ENCODE results near the gene DENND1C. TPM values are rescaled to one million over a fixed set of nuclear protein-coding genes. Genes with fewer than 3 reads are reported as not detected.

Gene DENND1C
- total RNA-seq, 2 donors from 2014 or later = 2.1 to 3.9 TPM

- peak; percentile 99 for DNase-seq (ENCODE audit: low spot score)
- intact Hi-C loops (cut with DNase I) = loop anchor here in 1 of 2 donors (5.0 kb wide), 1 partner anchor 1143 kb away; no protein-coding TSS in a partner anchor
Observed at GRCh38 chr19:6460099-6460884, 21.3 kb downstream of the DENND1C start.

- intact Hi-C loops (cut with DNase I) = loop anchor here in 1 of 2 donors (5.0 kb wide), 1 partner anchor 1142 kb away; no protein-coding TSS in a partner anchor
- no peak for DNase-seq (ENCODE audit: low spot score)
Observed at GRCh38 chr19:6459262-6460098, 22.1 kb downstream of the DENND1C start, which contains the start of gene SLC25A23. Gene SLC25A23 (minus strand): TSS chr19:6459792. CDS start chr19:6459628, 164 bp downstream.

- no peak for DNase-seq (ENCODE audit: low spot score)
- intact Hi-C loops (cut with DNase I) = no loop called here
Observed at GRCh38 chr19:6458695-6459261, 22.8 kb downstream of the DENND1C start.

GRCh38 chr19:6457958-6458694 lies 23.5 kb downstream of the DENND1C start:
- no peak for DNase-seq (ENCODE audit: low spot score)
- intact Hi-C loops (cut with DNase I) = no loop called here

GRCh38 chr19:6455924-6456323 lies 25.7 kb downstream of the DENND1C start:
- DNase-seq (ENCODE audit: low spot score) = no peak
- intact Hi-C loops (cut with DNase I) = no loop called here

GRCh38 chr19:6453951-6454565 lies 27.5 kb downstream of the DENND1C start:
- intact Hi-C loops (cut with DNase I) = no loop called here

DNA sequence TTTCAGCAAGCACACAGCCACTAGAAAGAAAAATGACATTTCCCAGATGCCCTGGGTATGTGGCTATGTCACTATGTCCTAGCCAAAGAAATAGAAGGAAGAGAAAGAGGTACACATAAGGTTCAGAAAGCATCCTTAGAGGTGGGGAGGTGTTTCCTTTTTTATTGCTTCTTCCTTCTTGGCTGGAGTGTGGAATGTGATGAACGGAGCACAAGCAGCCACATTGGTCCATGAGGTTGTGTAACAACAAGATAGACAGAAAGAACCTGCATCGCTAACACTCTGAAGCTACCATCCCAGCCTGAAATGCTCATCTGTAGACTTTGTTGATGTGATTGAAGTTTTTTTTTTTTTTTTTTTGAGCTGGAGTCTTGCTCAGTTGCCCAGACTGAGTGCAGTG lies 28.7 kb downstream of the DENND1C start:
- intact Hi-C loops (cut with DNase I) = no loop called here
- no peak for DNase-seq (ENCODE audit: low spot score)

More at GRCh38 chr19:6453951-6454565, 27.5 kb downstream of the DENND1C start:
- no peak for DNase-seq (ENCODE audit: low spot score)

- intact Hi-C loops (cut with DNase I) = no loop called here
- no peak for DNase-seq (ENCODE audit: low spot score)
Observed at GRCh38 chr19:6452223-6452614, 29.4 kb downstream of the DENND1C start.

DNA sequence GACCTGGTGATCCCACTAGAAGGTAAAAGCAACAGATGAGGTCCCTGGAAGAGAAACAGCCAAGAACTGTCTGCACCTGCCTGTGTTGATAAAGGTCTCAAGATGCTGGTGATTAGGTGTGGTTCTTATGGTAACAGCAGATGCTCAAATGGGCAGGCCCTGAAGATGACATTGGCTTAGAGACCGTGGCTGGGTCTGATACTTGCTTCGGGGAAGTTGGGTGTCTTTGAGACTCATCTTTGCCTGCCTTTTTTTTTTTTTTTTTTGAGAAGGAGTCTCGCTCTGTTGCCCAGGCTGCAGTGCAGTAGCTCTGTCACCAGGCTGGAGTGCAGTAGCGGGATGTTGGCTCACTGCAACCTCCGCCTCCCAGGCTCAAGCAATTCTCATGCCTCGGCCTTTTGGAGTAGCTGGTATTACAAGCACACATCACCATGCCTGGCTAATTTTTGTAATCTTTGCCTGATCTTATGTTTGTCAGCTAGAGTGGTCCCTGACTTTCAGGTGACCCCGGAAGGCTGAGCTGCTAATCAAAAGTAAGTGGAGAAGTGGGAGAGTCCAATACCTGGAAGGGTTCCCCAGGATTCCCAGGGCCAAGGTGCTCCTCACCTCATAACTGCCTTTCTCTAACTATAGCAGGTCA lies 29.9 kb downstream of the DENND1C start:
- DNase-seq (ENCODE audit: low spot score) = no peak
- intact Hi-C loops (cut with DNase I) = no loop called here

DNA sequence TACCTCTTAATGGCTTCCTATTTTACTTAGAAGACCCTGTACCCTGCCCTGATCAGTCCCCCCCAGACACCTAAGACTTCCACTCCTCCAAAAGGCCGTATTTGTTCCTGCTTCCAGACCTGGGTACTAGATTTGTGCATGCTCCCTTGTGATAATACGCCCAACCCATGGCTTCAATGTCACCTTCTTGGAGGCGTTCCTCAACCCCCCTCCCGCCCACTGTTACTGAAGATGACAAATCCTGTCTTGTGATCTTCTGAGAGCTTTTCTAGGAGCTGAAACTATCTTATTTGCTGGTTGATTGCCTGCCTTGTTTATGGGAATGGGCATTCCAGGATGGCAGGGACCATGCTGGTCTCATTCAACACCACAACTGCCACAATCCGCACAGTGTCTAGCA lies 31.4 kb downstream of the DENND1C start:
- intact Hi-C loops (cut with DNase I) = no loop called here
- no peak for DNase-seq (ENCODE audit: low spot score)

GRCh38 chr19:6448045-6448444 lies 33.5 kb downstream of the DENND1C start:
- intact Hi-C loops (cut with DNase I) = no loop called here

DNA sequence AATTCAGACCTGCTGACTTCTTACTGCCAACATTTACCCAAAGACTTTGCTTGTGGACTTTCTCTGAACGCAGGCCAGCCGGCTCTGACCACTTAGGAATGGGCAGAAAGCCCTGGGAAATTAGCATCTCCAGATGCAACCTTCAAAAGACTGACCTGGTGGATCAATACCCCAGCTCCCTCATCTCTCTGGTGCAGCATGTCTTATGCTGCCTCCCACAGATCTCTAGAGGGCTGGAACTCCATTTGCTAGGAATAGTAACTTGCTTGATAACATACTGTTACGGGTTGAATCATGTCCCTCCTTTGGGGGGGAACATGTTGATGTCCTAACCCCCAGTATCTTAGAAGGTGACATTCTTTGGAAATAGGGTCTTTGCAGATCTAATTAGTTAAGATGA lies 35.1 kb downstream of the DENND1C start:
- intact Hi-C loops (cut with DNase I) = no loop called here
- no peak for DNase-seq (ENCODE audit: low spot score)

More at GRCh38 chr19:6448045-6448444, 33.5 kb downstream of the DENND1C start:
- DNase-seq (ENCODE audit: low spot score) = no peak

GRCh38 chr19:6443986-6444385 lies 37.6 kb downstream of the DENND1C start:
- no peak for DNase-seq (ENCODE audit: low spot score)
- intact Hi-C loops (cut with DNase I) = no loop called here

DNA sequence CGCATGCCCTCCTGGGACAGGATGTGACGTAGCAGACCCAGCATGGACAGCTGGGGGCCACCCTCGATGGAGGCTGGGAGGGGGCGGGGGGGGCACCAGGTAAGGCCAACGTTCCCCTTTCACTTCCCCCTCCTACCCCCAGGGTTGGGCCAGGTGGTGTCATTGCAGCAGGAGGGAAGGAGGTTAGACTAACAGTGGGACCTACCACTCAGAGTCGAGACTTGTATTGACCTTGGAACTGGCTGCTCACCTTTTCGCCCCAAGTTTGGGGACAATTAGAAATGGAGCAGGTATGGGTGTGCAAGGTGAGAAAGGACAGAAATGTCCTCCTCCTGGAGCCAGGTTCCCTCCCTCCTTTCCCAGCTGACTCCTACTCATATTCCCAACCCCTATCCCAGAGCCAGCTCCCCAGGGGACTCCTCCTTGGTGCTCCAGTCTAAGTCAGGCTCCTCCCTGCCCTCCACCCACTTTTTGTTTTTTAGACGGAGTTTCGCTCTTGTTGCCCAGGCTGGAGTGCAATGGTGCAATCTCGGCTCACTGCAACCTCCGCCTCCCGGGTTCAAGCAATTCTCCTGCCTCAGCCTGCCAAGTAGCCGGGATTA lies 39.4 kb downstream of the DENND1C start:
- intact Hi-C loops (cut with DNase I) = no loop called here

DNA sequence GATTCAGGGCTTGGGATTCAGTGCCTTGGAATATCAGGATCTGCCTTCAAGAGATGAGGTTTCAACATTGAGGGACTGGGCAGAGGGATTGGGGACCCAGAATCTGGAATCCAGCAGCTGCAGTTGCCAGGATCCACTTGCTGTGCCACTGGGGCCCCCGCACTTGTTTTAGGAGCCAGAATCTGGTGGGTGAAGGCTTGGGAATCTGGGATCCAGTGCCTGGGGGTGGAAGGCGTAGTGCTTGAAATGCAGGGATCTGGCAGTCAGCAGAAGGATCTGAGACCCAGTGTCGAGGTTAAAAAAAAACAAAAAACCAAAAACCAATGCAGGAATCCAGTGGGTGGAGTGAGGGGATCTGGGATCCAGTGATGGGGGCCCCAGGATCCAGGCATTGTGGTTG lies 40.7 kb downstream of the DENND1C start:
- intact Hi-C loops (cut with DNase I) = no loop called here
- DNase-seq (ENCODE audit: low spot score) = no peak

More for the DNA sequence above, 39.4 kb downstream of the DENND1C start:
- no peak for DNase-seq (ENCODE audit: low spot score)

DNA sequence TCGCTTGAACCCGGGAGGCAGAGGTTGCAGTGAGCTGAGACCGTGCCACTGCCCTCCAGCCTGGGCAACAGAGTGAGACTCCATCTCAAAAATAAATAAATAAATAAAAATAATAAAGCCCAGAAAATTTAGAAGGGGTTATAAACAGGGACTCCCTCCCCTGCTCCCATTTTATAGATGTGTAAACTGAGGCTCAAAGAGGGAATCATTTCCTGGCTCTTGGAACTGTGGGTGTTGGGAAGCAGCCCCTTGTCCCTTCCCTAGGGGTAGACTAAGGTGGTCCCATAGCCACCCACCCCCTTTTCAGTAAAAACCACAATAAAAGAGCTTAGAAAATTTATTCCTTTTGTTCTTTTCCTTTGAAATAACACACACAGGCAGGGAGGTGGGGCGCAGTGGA lies 41.8 kb downstream of the DENND1C start:
- intact Hi-C loops (cut with DNase I) = no loop called here
- no peak for DNase-seq (ENCODE audit: low spot score)

- intact Hi-C loops (cut with DNase I) = no loop called here
- no peak for DNase-seq (ENCODE audit: low spot score)
Observed at GRCh38 chr19:6433663-6434062, 47.9 kb downstream of the DENND1C start, which contains the start of gene SLC25A41. Gene SLC25A41 (minus strand): TSS chr19:6433763. CDS start chr19:6433693, 70 bp downstream.

- DNase-seq (ENCODE audit: low spot score) = no peak
- intact Hi-C loops (cut with DNase I) = no loop called here
Observed at GRCh38 chr19:6433165-6433564, 48.4 kb downstream of the DENND1C start.
